ENCODE data around the gene MRC2.

- TF ChIP-seq, protein P1, sequence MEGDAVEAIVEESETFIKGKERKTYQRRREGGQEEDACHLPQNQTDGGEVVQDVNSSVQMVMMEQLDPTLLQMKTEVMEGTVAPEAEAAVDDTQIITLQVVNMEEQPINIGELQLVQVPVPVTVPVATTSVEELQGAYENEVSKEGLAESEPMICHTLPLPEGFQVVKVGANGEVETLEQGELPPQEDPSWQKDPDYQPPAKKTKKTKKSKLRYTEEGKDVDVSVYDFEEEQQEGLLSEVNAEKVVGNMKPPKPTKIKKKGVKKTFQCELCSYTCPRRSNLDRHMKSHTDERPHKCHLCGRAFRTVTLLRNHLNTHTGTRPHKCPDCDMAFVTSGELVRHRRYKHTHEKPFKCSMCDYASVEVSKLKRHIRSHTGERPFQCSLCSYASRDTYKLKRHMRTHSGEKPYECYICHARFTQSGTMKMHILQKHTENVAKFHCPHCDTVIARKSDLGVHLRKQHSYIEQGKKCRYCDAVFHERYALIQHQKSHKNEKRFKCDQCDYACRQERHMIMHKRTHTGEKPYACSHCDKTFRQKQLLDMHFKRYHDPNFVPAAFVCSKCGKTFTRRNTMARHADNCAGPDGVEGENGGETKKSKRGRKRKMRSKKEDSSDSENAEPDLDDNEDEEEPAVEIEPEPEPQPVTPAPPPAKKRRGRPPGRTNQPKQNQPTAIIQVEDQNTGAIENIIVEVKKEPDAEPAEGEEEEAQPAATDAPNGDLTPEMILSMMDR (IDR thresholded peaks at IDR 0.05; ENCODE audit: insufficient read depth, low read length) = no peak
- TF ChIP-seq POLR2AphosphoS5 (IDR thresholded peaks at IDR 0.05; ENCODE audit: low read depth) (no peak), GABPA (IDR thresholded peaks at IDR 0.05; ENCODE audit: low read depth) (no peak)
- TF ChIP-seq, protein P2, sequence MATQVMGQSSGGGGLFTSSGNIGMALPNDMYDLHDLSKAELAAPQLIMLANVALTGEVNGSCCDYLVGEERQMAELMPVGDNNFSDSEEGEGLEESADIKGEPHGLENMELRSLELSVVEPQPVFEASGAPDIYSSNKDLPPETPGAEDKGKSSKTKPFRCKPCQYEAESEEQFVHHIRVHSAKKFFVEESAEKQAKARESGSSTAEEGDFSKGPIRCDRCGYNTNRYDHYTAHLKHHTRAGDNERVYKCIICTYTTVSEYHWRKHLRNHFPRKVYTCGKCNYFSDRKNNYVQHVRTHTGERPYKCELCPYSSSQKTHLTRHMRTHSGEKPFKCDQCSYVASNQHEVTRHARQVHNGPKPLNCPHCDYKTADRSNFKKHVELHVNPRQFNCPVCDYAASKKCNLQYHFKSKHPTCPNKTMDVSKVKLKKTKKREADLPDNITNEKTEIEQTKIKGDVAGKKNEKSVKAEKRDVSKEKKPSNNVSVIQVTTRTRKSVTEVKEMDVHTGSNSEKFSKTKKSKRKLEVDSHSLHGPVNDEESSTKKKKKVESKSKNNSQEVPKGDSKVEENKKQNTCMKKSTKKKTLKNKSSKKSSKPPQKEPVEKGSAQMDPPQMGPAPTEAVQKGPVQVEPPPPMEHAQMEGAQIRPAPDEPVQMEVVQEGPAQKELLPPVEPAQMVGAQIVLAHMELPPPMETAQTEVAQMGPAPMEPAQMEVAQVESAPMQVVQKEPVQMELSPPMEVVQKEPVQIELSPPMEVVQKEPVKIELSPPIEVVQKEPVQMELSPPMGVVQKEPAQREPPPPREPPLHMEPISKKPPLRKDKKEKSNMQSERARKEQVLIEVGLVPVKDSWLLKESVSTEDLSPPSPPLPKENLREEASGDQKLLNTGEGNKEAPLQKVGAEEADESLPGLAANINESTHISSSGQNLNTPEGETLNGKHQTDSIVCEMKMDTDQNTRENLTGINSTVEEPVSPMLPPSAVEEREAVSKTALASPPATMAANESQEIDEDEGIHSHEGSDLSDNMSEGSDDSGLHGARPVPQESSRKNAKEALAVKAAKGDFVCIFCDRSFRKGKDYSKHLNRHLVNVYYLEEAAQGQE (IDR thresholded peaks at IDR 0.05; ENCODE audit: insufficient replicate concordance, low read depth) = no peak
Observed at GRCh38 chr17:62737513-62737912, 110.0 kb downstream of the MRC2 start.

Measured in HL-60 (cell line).